Smooth muscle cell (in vitro differentiated cells): ENCODE data around the gene MAN1C1. TPM values are rescaled to one million over a fixed set of nuclear protein-coding genes. Genes with fewer than 3 reads are reported as not detected.
A peak's percentile ranks its signal among the peaks of the same experiment; 100 is the strongest.

Experiments used
- DNase-seq: peaks from one replicate; lab custom pipeline; 2025; ENCODE audit not compliant: unreplicated experiment; lab: John Stamatoyannopoulos, UW
- H2AFZ ChIP-seq: fragments of 200-600 bp; sonication (generic); 2 replicates; pipeline ENCODE4 v1.6.0; 2016; ENCODE audit warnings: antibody characterized with exemption, low read depth, mild to moderate bottlenecking
- H3F3A ChIP-seq: fragments of 200-600 bp; sonication (generic); 2 replicates; pipeline ENCODE4 v1.6.0; 2017; ENCODE audit warnings: antibody characterized with exemption, low read depth
- H3K27ac ChIP-seq: fragments of 200-600 bp; sonication (generic); 2 replicates; pipeline ENCODE4 v1.5.1; 2016; ENCODE audit warnings: low read depth, mild to moderate bottlenecking
- H3K27me3 ChIP-seq: fragments of 200-600 bp; sonication (generic); 2 replicates; pipeline ENCODE4 v1.6.1; 2016; ENCODE audit warnings: low read depth, mild to moderate bottlenecking
- H3K36me3 ChIP-seq: fragments of 200-600 bp; sonication (generic); 2 replicates; pipeline ENCODE4 v1.5.1; 2016; ENCODE audit warnings: low read depth
- H3K4me1 ChIP-seq: fragments of 200-600 bp; sonication (generic); 2 replicates; pipeline ENCODE4 v1.5.1; 2016; ENCODE audit warnings: low read depth
- H3K4me2 ChIP-seq: fragments of 200-600 bp; sonication (generic); 2 replicates; pipeline ENCODE4 v1.6.0; 2016; ENCODE audit warnings: mild to moderate bottlenecking
- H3K4me3 ChIP-seq: fragments of 200-600 bp; sonication (generic); 2 replicates; pipeline ENCODE4 v1.5.1; 2016; ENCODE audit warnings: mild to moderate bottlenecking
- H3K79me2 ChIP-seq: fragments of 200-600 bp; sonication (generic); 2 replicates; pipeline ENCODE4 v1.6.0; 2016; ENCODE audit warnings: low read depth, mild to moderate bottlenecking
- H3K9ac ChIP-seq: fragments of 200-600 bp; sonication (generic); 2 replicates; pipeline ENCODE4 v1.6.0; 2016; ENCODE audit warnings: low read depth
- H3K9me3 ChIP-seq: fragments of 200-600 bp; sonication (generic); replicated peaks from 2 replicates; pipeline ENCODE4 v1.5.1; 2016; ENCODE audit warnings: low read depth
- H4K20me1 ChIP-seq: fragments of 200-600 bp; sonication (generic); 2 replicates; pipeline ENCODE4 v1.6.0; 2016; ENCODE audit warnings: low read depth
- WGBS: methylation state at CpG from one replicate; pipeline ENCODE4 v1.1.7; 2016; ENCODE audit warnings: low lambda C conversion rate; 5-methylcytosine and 5-hydroxymethylcytosine counted together
- polyA plus RNA-seq: library from polyadenylated mRNA; unstranded; fragments of >200 nt; fragmentation: Nextera tagmentation; extraction: Ambion mirVana; gene quantifications from 2 replicates; pipeline ENCODE4 v1.2.1, GENCODE V29; 2016
- total RNA-seq: library from RNA; depleted of rRNA; stranded (reverse); fragments of >200 nt; gene quantifications from 2 replicates; pipeline ENCODE4 v1.2.3, GENCODE V29; 2014
- TF ChIP-seq, protein P1 (sequence below): fragments of 200-600 bp; sonication (generic); IDR thresholded peaks from 2 replicates; pipeline ENCODE4 v1.5.1; 2017; ENCODE audit warnings: borderline replicate concordance, mild to moderate bottlenecking, antibody characterized with exemption; ENCODE audit not compliant: insufficient read depth, poor library complexity, severe bottlenecking

MAN1C1 gene
- total and polyA plus RNA-seq, 2 experiments from 2014 or later: 4.4 to 10.5 TPM

DNA sequence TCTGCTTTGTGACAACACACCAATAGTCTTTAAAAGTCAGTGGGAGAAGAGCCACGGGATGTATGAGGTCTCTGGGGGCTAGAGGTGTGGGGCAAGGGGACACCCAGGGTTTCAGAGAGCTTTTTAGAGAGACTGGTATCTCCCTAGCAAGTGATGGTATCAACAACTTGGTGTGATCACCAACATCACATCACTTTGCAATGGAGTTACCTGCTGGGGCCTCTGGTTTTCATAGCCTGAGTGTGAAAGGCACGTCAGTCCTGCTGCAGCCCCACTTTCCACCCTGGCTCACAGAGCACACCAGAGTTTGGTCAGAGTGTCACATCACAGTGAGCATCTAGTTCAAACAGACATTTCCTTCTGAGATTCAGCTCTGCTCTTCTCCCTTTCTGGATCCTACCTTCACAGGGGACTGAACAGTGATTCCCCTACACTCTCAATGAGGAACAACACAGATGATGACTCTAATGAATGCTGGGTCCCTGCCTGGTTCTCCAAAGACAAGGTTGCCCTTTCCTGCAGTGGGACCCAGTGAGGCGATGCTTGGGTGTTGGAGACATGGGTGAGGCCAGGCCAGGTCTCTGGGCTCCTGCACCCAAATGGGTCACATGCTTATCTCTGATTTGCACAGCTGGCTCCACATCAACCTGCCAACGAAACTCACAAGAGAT lies 2.0 kb upstream of the MAN1C1 start:
- Histone ChIP-seq H3K36me3 (no peaks in the 10 kb centered on the region), H3K27me3 (peaks cover 34% of the 10 kb centered on the region), H3K27ac (no peak overlapping the region), H3K9ac (no peak overlapping the region), H3K4me3 (no peak overlapping the region), H3F3A (peaks cover 16% of the 10 kb centered on the region), H2AFZ (no peak overlapping the region), H3K9me3 (no peaks in the 10 kb centered on the region), H4K20me1 (no peaks in the 10 kb centered on the region), H3K4me2 (no peak overlapping the region), H3K4me1 (peaks cover 14% of the 10 kb centered on the region), H3K79me2 (no peaks in the 10 kb centered on the region)
- DNase-seq: no peak
- WGBS: 94% methylated on average over 4 of the region's 4 CpGs
- TF ChIP-seq, protein P1, sequence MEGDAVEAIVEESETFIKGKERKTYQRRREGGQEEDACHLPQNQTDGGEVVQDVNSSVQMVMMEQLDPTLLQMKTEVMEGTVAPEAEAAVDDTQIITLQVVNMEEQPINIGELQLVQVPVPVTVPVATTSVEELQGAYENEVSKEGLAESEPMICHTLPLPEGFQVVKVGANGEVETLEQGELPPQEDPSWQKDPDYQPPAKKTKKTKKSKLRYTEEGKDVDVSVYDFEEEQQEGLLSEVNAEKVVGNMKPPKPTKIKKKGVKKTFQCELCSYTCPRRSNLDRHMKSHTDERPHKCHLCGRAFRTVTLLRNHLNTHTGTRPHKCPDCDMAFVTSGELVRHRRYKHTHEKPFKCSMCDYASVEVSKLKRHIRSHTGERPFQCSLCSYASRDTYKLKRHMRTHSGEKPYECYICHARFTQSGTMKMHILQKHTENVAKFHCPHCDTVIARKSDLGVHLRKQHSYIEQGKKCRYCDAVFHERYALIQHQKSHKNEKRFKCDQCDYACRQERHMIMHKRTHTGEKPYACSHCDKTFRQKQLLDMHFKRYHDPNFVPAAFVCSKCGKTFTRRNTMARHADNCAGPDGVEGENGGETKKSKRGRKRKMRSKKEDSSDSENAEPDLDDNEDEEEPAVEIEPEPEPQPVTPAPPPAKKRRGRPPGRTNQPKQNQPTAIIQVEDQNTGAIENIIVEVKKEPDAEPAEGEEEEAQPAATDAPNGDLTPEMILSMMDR: no peak

DNA sequence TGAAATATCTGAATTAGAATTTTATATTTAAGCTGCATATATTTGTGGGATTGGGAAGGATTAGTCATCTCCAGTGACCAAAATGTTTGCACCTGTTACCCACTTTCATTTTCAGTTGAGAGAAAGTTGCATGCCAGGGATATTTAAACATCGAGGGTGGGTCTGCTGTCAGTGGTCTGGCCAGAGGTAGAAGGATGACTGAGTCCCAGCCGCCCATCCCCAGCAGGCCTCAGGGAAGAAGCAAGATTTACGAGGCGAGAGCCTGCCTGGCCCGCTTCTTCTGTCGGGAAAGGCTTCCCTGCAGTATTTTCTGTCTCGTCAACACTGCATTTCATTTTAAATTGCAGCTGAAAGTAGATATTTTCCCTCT lies 1.4 kb upstream of the MAN1C1 start:
- Histone ChIP-seq H3F3A (peaks cover 12% of the 10 kb centered on the region), H3K4me2 (no peak overlapping the region), H3K79me2 (no peaks in the 10 kb centered on the region), H3K4me1 (peaks cover 14% of the 10 kb centered on the region), H3K36me3 (no peaks in the 10 kb centered on the region), H4K20me1 (no peaks in the 10 kb centered on the region), H3K9me3 (no peaks in the 10 kb centered on the region), H3K9ac (no peak overlapping the region), H3K27ac (no peak overlapping the region), H2AFZ (no peak overlapping the region), H3K4me3 (no peak overlapping the region), H3K27me3 (peaks cover 35% of the 10 kb centered on the region)
- TF ChIP-seq, protein P1: no peak
- no peak for DNase-seq
- 30% methylated on average over 7 of the region's 7 CpGs for WGBS

DNA sequence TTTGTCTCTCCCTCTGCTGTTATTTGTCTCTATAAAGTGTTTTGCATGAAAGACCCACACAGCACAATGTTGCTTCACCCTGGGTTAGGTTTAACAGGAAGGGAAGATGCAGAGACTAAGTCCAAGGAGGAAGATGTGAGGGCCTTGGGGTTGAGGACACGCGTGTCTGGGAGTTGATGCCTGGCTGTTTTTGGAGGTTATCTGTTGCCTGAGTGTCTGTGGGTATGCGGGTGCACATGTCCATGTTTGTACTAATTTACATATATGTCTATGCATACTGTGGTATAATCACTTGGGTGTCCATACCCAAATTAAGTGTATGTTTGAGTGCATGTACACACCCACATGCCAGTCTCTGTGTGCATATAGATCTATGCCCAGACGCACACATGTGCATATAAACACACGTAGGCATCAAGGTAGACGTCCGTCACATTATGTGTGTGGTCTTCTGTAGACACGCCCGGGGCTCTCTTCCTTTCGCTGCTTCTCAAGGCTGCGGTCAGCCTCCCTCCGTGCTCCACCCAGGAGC lies 962 bp upstream of the MAN1C1 start:
- H3K27me3 ChIP-seq: peaks cover 40% of the 10 kb centered on the region
- no peak overlapping the region for H3K27ac ChIP-seq
- 21% methylated on average over 12 of the region's 12 CpGs for WGBS
- H3K9me3 ChIP-seq: no peaks in the 10 kb centered on the region
- H4K20me1 ChIP-seq: no peaks in the 10 kb centered on the region
- peak overlapping the region; percentile 56 for H3K4me3 ChIP-seq
- no peaks in the 10 kb centered on the region for H3K79me2 ChIP-seq
- peak overlapping the region; percentile 31 for H2AFZ ChIP-seq
- no peaks in the 10 kb centered on the region for H3K36me3 ChIP-seq
- peaks cover 14% of the 10 kb centered on the region for H3K4me1 ChIP-seq
- H3K4me2 ChIP-seq: peak overlapping the region; percentile 86
- no peak for DNase-seq
- H3K9ac ChIP-seq: no peak overlapping the region
- H3F3A ChIP-seq: peaks cover 11% of the 10 kb centered on the region
- TF ChIP-seq, protein P1: no peak
